MM.1S (cell line): ENCODE results near the gene AAK1.

ENCODE experiments used
- EZH2 ChIP-seq: fragments of 300-600 bp; sonication (generic); optimal IDR thresholded peaks from 2 replicates; pipeline ENCODE3; 2017; ENCODE audit warnings: low read depth, mild to moderate bottlenecking, antibody characterized with exemption, low read length, mixed read lengths
- EZH2phosphoT487 ChIP-seq: fragments of 300-600 bp; sonication (generic); IDR thresholded peaks from 2 replicates; pipeline ENCODE4 v1.6.1; 2018; ENCODE audit warnings: antibody characterized with exemption, low read length
- TF ChIP-seq, protein P1 (sequence below): fragments of 300-600 bp; sonication (generic); IDR thresholded peaks from 2 replicates; pipeline ENCODE4 v1.5.1; 2016; ENCODE audit warnings: antibody characterized with exemption, low read length, mixed read lengths

DNA sequence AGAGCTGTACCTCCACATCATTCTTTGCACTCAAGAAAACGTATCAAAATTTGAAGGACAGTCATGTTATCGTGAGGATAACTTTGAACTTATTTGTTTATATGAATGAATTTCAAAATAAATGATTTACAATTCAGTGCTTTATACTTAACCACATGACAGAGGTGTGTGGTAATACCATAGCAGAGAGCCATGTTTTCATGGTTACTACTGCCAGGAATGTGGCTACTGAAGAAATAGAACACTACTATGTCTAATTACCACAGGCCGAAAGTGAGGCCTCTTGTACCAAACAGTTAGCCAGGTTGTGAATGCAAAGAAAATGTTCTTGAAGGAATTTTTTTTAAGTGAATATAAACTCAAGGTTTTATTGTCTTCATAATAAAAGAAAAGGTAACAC, 49.2 kb downstream of the AAK1 start:
- TF ChIP-seq EZH2phosphoT487 (no peak), EZH2 (no peak)
- TF ChIP-seq, protein P1, sequence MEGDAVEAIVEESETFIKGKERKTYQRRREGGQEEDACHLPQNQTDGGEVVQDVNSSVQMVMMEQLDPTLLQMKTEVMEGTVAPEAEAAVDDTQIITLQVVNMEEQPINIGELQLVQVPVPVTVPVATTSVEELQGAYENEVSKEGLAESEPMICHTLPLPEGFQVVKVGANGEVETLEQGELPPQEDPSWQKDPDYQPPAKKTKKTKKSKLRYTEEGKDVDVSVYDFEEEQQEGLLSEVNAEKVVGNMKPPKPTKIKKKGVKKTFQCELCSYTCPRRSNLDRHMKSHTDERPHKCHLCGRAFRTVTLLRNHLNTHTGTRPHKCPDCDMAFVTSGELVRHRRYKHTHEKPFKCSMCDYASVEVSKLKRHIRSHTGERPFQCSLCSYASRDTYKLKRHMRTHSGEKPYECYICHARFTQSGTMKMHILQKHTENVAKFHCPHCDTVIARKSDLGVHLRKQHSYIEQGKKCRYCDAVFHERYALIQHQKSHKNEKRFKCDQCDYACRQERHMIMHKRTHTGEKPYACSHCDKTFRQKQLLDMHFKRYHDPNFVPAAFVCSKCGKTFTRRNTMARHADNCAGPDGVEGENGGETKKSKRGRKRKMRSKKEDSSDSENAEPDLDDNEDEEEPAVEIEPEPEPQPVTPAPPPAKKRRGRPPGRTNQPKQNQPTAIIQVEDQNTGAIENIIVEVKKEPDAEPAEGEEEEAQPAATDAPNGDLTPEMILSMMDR, result no peak
